Skeletal muscle tissue (tissue), 1 donor: ENCODE data around the gene VIT. TPM values are rescaled to one million over a fixed set of nuclear protein-coding genes. Genes with fewer than 3 reads are reported as not detected.

ENCODE experiments used
- total RNA-seq: library from RNA; depleted of rRNA; stranded (reverse); fragments of >200 nt; gene quantifications from one replicate; pipeline ENCODE4 v1.2.3, GENCODE V29; 2014

The VIT gene
- total RNA-seq, 1 donor from 2014 or later: 6.8 TPM

Other genes with a start within 250 kb of the VIT start
- 61.6 TPM for gene FEZ2, start 98.5 kb upstream of the VIT start, total RNA-seq